GOT3 (cell line): ENCODE measurements around the gene NDUFA6.
A peak's percentile ranks its signal among the peaks of the same experiment; 100 is the strongest.

Source experiments
- DNase-seq: peaks from one replicate; lab custom pipeline; 2025; ENCODE audit warnings: mixed read lengths; lab: John Stamatoyannopoulos, UW

The NDUFA6 gene

GRCh38 chr22:42070517-42071422 is 19.8 kb downstream of the NDUFA6 start, which contains the start of gene NAGA:
TSS of gene NAGA (minus strand) at chr22:42070812. CDS start at chr22:42070297, 515 bp downstream.
- DNase-seq: peak; percentile 79

- DNase-seq: no peak
Observed at GRCh38 chr22:42069801-42070516, 20.6 kb downstream of the NDUFA6 start.

GRCh38 chr22:42068291-42068690 is 22.3 kb downstream of the NDUFA6 start:
- no peak for DNase-seq

GRCh38 chr22:42067671-42068251 is 22.8 kb downstream of the NDUFA6 start:
- DNase-seq: no peak

- DNase-seq: no peak
Observed at GRCh38 chr22:42066937-42067336, 23.6 kb downstream of the NDUFA6 start.

- no peak for DNase-seq
Observed at GRCh38 chr22:42066126-42066761, 24.3 kb downstream of the NDUFA6 start.

GRCh38 chr22:42065438-42066125 is 25.0 kb downstream of the NDUFA6 start:
- DNase-seq: no peak

- DNase-seq: no peak
Observed at GRCh38 chr22:42064629-42065028, 25.9 kb downstream of the NDUFA6 start.

GRCh38 chr22:42062506-42063170 is 27.9 kb downstream of the NDUFA6 start:
- DNase-seq: no peak

GRCh38 chr22:42061041-42061440 is 29.5 kb downstream of the NDUFA6 start:
- DNase-seq: no peak

- DNase-seq: no peak
Observed at GRCh38 chr22:42060489-42060888, 30.1 kb downstream of the NDUFA6 start.

GRCh38 chr22:42056757-42057511 is 33.6 kb downstream of the NDUFA6 start:
- DNase-seq: no peak

GRCh38 chr22:42052765-42053164 is 37.8 kb downstream of the NDUFA6 start:
- no peak for DNase-seq

GRCh38 chr22:42050641-42051180 is 39.9 kb downstream of the NDUFA6 start:
- DNase-seq: no peak

GRCh38 chr22:42041784-42042183 is 48.8 kb downstream of the NDUFA6 start:
- no peak for DNase-seq

- no peak for DNase-seq
Observed at GRCh38 chr22:42039271-42039670, 51.3 kb downstream of the NDUFA6 start.
